Measurements from ENCODE around the gene AP5Z1.

AP5Z1 gene

DNA sequence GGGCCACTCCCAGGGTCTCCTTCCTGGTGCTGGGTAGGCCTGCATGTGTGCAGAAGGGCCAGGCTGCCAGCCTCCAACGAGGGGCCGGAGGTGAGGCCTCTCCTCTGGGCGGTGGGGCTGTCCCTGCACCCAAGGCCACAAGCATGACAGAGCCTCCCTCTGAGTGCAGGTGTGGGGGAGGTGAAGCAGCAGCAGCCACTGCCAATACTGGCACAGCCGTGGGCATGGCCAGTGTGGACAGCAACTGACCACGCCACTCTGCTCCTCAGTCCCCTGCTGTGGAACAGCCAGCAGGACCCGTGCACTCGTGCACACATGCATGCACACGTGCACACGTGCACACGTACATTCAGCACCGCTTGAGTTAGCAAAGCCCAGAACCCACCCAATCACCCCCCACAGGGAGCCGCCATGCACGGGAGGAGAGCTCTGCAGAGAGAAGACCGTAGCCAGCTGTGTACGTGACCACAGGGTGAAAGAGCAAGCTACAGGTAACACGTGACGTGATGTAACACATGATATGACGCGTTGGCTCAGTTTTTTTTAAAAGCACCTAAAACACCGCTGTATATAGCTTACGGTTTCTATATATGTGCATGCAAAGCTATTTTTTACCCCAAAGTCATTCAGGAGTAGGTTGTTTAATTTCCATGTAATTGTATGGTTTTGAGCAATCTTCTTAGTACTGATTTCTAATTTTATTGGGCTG is 63.4 kb downstream of the AP5Z1 start:
- H3K27me3 ChIP-seq (replicated peaks; ENCODE audit: control insufficient read depth, insufficient read depth, low read length) = no peaks in the 10 kb centered on the region
- no peak overlapping the region for H3K4me3 ChIP-seq (replicated peaks; ENCODE audit: low read depth, low read length)
- DNase-seq (ENCODE audit: extremely low read depth, insufficient read length) = no peak
- no peaks in the 10 kb centered on the region for H3K36me3 ChIP-seq (ENCODE audit: control insufficient read depth, insufficient read depth, low read length)
- TF ChIP-seq, protein P1, sequence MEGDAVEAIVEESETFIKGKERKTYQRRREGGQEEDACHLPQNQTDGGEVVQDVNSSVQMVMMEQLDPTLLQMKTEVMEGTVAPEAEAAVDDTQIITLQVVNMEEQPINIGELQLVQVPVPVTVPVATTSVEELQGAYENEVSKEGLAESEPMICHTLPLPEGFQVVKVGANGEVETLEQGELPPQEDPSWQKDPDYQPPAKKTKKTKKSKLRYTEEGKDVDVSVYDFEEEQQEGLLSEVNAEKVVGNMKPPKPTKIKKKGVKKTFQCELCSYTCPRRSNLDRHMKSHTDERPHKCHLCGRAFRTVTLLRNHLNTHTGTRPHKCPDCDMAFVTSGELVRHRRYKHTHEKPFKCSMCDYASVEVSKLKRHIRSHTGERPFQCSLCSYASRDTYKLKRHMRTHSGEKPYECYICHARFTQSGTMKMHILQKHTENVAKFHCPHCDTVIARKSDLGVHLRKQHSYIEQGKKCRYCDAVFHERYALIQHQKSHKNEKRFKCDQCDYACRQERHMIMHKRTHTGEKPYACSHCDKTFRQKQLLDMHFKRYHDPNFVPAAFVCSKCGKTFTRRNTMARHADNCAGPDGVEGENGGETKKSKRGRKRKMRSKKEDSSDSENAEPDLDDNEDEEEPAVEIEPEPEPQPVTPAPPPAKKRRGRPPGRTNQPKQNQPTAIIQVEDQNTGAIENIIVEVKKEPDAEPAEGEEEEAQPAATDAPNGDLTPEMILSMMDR (IDR thresholded peaks at IDR 0.05; ENCODE audit: insufficient read depth, low read length, poor library complexity, severe bottlenecking) = no peak

DNA sequence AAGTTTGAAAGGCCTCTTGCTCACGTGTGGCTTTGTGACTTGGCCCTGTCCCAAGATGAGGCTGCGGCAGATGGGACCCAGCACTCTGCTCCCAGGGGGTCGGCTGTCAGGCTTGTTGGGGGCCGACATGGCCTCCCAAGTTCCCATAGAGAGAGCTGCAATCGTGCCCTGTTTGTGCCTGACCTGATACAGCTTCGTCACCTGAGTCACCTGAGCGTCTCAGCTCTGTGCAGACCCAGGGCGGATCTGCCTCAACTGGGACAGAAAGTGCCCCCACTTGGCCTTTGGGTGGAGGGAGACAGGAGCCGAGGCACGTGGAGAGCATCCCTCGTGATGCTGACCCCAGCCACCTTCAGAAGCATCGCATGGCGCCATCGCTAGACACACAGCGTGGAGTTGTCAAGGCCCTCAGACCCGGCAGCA is 64.7 kb downstream of the AP5Z1 start:
- no peak overlapping the region for H3K4me3 ChIP-seq (replicated peaks; ENCODE audit: low read depth, low read length)
- H3K27me3 ChIP-seq (replicated peaks; ENCODE audit: control insufficient read depth, insufficient read depth, low read length) = no peaks in the 10 kb centered on the region
- no peaks in the 10 kb centered on the region for H3K36me3 ChIP-seq (ENCODE audit: control insufficient read depth, insufficient read depth, low read length)
- no peak for DNase-seq (ENCODE audit: extremely low read depth, insufficient read length)
- TF ChIP-seq, protein P1 (IDR thresholded peaks at IDR 0.05; ENCODE audit: insufficient read depth, low read length, poor library complexity, severe bottlenecking) = no peak
